ENCODE data around the gene FYB2. TPM values are rescaled to one million over a fixed set of nuclear protein-coding genes. Genes with fewer than 3 reads are reported as not detected.

FYB2 gene
- not detected in 2 replicates for total RNA-seq

GRCh38 chr1:56819387-56819899 lies at the start of gene FYB2:
TSS of gene FYB2 (minus strand) at chr1:56819404. CDS start at chr1:56819290, 114 bp downstream.

DNA sequence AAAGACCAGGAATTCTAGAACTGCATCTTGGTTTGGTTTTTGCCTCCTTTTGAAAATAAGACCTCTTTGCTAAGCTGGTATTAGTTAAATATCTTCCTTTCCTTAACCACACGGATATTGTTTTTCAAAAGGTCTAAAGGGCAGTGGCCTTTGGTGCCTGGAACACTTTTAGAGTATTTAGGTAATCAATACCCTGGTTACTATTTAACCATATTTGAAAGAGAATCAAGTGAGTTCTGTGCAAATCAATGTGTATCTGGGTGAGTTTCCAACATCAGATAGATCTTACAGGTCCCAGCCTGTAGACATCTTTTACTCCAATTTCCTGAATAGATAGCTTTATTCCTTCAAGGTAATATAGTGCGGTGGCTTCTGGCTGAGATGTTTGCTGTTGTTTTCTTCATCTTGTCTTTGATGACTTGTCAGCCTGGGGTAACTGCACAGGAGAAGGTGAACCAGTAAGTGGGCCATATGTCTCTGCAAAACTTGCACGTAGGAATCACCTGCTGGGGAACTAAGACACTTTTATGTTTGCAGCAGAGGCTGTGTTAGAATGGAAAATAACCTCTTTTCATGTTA lies 35.4 kb upstream of the FYB2 start, which contains the start of gene C8A:
Gene C8A (plus strand): TSS at position 277 of the 579 bp plus-strand sequence. CDS start 105 bp downstream, at position 382.

Other genes starting within 250 kb of the FYB2 start
- 5.3 and 18.1 TPM in 2 replicates for gene PLPP3, start 239.8 kb downstream of the FYB2 start, total RNA-seq
- gene PRKAA2, start 174.1 kb downstream of the FYB2 start, total RNA-seq, result 0.89 and 1.9 TPM in 2 replicates
- gene C8A, start 35.4 kb upstream of the FYB2 start, total RNA-seq, result under 0.01 TPM in 1 of 2 replicates, not detected in the other
- under 0.01 TPM in 1 of 2 replicates, not detected in the other for gene C8B, start 146.6 kb upstream of the FYB2 start, total RNA-seq